ENCODE data around the gene APBA2.

APBA2 gene

DNA sequence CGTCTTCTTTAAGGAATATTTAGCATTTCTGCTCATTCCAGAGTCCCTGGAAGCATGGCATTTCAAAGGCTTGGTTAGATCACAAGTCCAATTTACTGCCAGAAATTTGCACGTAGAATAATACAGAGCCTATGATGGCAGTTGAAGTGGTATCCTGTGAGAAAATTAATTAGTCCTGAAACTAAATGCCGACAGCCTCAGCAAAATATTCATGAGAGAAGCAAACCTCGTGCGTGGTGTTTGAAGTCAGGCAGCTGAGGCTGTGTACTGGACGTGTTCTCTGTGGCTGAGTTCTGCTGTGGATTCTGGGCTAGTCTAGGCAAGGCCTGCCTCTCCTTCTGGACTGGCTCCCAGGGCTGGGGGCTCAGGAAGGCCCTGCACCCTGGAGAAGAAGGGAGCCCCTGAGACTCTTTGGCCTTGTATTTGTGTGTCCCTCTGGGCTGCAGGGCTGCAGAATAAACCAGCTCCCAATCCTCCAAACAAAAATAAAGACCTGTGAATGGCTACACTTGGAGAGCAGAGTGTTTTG, 106.6 kb downstream of the APBA2 start:
- CTCF ChIA-PET: interaction anchor here (0.8 kb wide), 1 partner anchor 147 kb away, joined by 5 read pairs; no protein-coding TSS in a partner anchor
- no peaks in the 10 kb centered on the region for H3K36me3 ChIP-seq (ENCODE audit: control insufficient read depth in 2 of 2, insufficient read depth in 1 of 2, low read length in 2 of 2)
- H3K4me3 ChIP-seq (ENCODE audit: low read depth, low read length): no peak overlapping the region
- H3K4me1 ChIP-seq (ENCODE audit: control insufficient read depth, insufficient read depth, low read length): no peaks in the 10 kb centered on the region
- no peak overlapping the region for H3K27ac ChIP-seq (ENCODE audit: extremely low read depth, low read depth, low read length)
- no peak for TF ChIP-seq ZNF777 (tag by site-specific recombination; IDR thresholded peaks at IDR 0.05; ENCODE audit: borderline replicate concordance)
- TF ChIP-seq ZNF544 (tag by site-specific recombination; IDR thresholded peaks at IDR 0.05): no peak
- no peak for TF ChIP-seq WT1 (tag by site-specific recombination; IDR thresholded peaks at IDR 0.05)
- TF ChIP-seq ZNF510 (tag by site-specific recombination; IDR thresholded peaks at IDR 0.05; ENCODE audit: insufficient replicate concordance): no peak
- TF ChIP-seq ZNF121 (tag by site-specific recombination; IDR thresholded peaks at IDR 0.05): no peak
- TF ChIP-seq ZNF48 (tag by site-specific recombination; IDR thresholded peaks at IDR 0.05): no peak
- no peak for TF ChIP-seq ZNF112 (tag by site-specific recombination; IDR thresholded peaks at IDR 0.05)
- no peak for TF ChIP-seq REPIN1 (tag by site-specific recombination; IDR thresholded peaks at IDR 0.05; ENCODE audit: low read depth)
- TF ChIP-seq ZNF146 (tag by site-specific recombination; IDR thresholded peaks at IDR 0.05): no peak
- TF ChIP-seq BCL11B (tag by site-specific recombination; IDR thresholded peaks at IDR 0.05; ENCODE audit: low read depth): no peak
- TF ChIP-seq ZNF76 (tag by site-specific recombination; IDR thresholded peaks at IDR 0.05; ENCODE audit: borderline replicate concordance, low read depth): no peak
- TF ChIP-seq ZNF394 (tag by site-specific recombination; IDR thresholded peaks at IDR 0.05; ENCODE audit: borderline replicate concordance): no peak
- H3K9me3 ChIP-seq (ENCODE audit: control insufficient read depth, insufficient read depth, low read depth, low read length): no peaks in the 10 kb centered on the region
- POLR2A ChIA-PET: no interaction called here

DNA sequence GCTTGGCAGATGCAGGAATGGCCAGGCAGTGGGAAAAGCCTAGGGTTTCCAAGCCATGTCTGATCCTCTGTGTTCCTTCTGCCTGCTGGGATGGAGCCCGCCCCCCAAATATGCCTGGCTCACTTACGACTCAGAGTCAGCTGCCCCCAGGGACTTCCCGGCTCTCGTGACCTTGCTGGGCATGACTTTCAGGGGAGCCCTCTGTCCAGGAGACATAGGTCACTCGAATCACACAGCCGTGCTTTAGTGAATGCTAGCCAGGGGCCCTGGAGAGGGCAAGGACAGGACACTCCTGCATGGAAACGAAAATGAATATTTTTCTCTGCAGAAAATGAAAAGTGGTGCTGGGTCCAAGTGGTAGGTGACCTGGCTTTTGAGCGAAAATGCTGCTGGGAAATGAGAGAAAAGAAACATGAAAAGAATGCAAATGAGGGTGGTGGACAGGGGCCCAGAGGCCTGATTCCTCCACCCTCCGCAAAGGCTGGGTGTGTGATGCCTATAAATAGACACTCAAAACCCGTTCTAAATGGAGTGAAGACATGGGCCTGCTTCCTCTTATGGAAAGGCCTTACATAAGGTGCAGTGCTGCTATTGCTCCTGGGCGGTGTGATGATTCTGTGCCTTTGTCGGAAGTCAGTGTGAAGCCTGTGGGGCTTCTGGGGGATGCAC, 107.4 kb downstream of the APBA2 start:
- H3K4me3 ChIP-seq (ENCODE audit: low read depth, low read length): no peak overlapping the region
- ChIA-PET POLR2A (no interaction called here), CTCF (no interaction called here)
- H3K4me1 ChIP-seq (ENCODE audit: control insufficient read depth, insufficient read depth, low read length): no peaks in the 10 kb centered on the region
- no peak overlapping the region for H3K27ac ChIP-seq (ENCODE audit: extremely low read depth, low read depth, low read length)
- H3K36me3 ChIP-seq (ENCODE audit: control insufficient read depth in 2 of 2, insufficient read depth in 1 of 2, low read length in 2 of 2): no peaks in the 10 kb centered on the region
- TF ChIP-seq EGR2 (tag by site-specific recombination; IDR thresholded peaks at IDR 0.05; ENCODE audit: low read depth): no peak
- no peaks in the 10 kb centered on the region for H3K9me3 ChIP-seq (ENCODE audit: control insufficient read depth, insufficient read depth, low read depth, low read length)

DNA sequence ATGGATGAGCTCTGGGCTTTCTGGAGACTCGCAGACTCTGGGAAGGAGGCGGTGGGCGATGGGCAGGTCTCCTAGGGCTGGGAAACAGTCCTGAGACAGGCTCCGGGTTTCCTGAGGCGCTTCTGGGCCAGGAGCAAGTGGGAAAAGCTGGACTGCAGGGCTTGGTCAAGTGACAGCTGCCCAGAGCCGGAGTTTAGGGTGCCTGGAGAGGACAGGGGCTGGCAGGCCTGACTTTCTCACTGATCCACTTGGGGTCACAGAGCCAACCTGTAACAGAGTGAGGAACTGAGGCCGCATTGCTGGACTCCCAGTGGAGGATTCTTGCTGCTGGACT, 107.9 kb downstream of the APBA2 start:
- ChIA-PET POLR2A (no interaction called here), CTCF (no interaction called here)
- no peaks in the 10 kb centered on the region for H3K9me3 ChIP-seq (ENCODE audit: control insufficient read depth, insufficient read depth, low read depth, low read length)
- no peak overlapping the region for H3K4me3 ChIP-seq (ENCODE audit: low read depth, low read length)
- TF ChIP-seq ZNF311 (tag by site-specific recombination; IDR thresholded peaks at IDR 0.05; ENCODE audit: borderline replicate concordance) (no peak), ZNF623 (tag by site-specific recombination; IDR thresholded peaks at IDR 0.05) (no peak), ZNF654 (tag by site-specific recombination; IDR thresholded peaks at IDR 0.05; ENCODE audit: low read depth) (no peak), ZFP69B (tag by site-specific recombination; IDR thresholded peaks at IDR 0.05) (no peak), ZFP3 (tag by site-specific recombination; IDR thresholded peaks at IDR 0.05; ENCODE audit: low read depth) (no peak), ZNF350 (tag by site-specific recombination; IDR thresholded peaks at IDR 0.05) (no peak), GLIS2 (tag by site-specific recombination; IDR thresholded peaks at IDR 0.05) (no peak)
- TF ChIP-seq, protein P1, sequence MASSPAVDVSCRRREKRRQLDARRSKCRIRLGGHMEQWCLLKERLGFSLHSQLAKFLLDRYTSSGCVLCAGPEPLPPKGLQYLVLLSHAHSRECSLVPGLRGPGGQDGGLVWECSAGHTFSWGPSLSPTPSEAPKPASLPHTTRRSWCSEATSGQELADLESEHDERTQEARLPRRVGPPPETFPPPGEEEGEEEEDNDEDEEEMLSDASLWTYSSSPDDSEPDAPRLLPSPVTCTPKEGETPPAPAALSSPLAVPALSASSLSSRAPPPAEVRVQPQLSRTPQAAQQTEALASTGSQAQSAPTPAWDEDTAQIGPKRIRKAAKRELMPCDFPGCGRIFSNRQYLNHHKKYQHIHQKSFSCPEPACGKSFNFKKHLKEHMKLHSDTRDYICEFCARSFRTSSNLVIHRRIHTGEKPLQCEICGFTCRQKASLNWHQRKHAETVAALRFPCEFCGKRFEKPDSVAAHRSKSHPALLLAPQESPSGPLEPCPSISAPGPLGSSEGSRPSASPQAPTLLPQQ (tag by site-specific recombination; IDR thresholded peaks at IDR 0.05): no peak
- TF ChIP-seq, protein P2, sequence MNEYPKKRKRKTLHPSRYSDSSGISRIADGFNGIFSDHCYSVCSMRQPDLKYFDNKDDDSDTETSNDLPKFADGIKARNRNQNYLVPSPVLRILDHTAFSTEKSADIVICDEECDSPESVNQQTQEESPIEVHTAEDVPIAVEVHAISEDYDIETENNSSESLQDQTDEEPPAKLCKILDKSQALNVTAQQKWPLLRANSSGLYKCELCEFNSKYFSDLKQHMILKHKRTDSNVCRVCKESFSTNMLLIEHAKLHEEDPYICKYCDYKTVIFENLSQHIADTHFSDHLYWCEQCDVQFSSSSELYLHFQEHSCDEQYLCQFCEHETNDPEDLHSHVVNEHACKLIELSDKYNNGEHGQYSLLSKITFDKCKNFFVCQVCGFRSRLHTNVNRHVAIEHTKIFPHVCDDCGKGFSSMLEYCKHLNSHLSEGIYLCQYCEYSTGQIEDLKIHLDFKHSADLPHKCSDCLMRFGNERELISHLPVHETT (tag by site-specific recombination; IDR thresholded peaks at IDR 0.05): no peak
- no peaks in the 10 kb centered on the region for H3K36me3 ChIP-seq (ENCODE audit: control insufficient read depth in 2 of 2, insufficient read depth in 1 of 2, low read length in 2 of 2)
- H3K4me1 ChIP-seq (ENCODE audit: control insufficient read depth, insufficient read depth, low read length): no peaks in the 10 kb centered on the region
- H3K27ac ChIP-seq (ENCODE audit: extremely low read depth, low read depth, low read length): no peak overlapping the region
